Duodenal mucosa (tissue), 2 donors: Measurements from ENCODE around the gene OSMR.

ENCODE experiments used
- H3K27ac ChIP-seq: one replicate; pipeline ENCODE4 v1.7.0; 2013; ENCODE audit warnings: low read depth, low read length
- H3K27me3 ChIP-seq, 2 donors: one replicate each; pipeline ENCODE4 v1.7.0; 2013; ENCODE audit warnings: low read length in 2 of 2, control low read depth in 1 of 2; ENCODE audit not compliant: insufficient read depth in 2 of 2, control insufficient read depth in 1 of 2
- H3K36me3 ChIP-seq, 2 donors: one replicate each; pipeline ENCODE4 v1.7.0; 2013; ENCODE audit warnings: low read length in 2 of 2, control low read depth in 1 of 2; ENCODE audit not compliant: insufficient read depth in 2 of 2, control insufficient read depth in 1 of 2
- H3K4me1 ChIP-seq, 2 donors: one replicate each; pipeline ENCODE4 v1.7.0; 2013; ENCODE audit warnings: low read length in 2 of 2, control low read depth in 1 of 2; ENCODE audit not compliant: insufficient read depth in 2 of 2, control insufficient read depth in 1 of 2
- H3K4me3 ChIP-seq, 2 donors: one replicate each; pipeline ENCODE4 v1.7.0; 2013; ENCODE audit warnings: low read length in 2 of 2, low read depth in 1 of 2
- H3K9ac ChIP-seq, 2 donors: one replicate each; pipeline ENCODE4 v1.7.0; 2013; ENCODE audit warnings: low read length in 2 of 2, low read depth in 1 of 2
- H3K9me3 ChIP-seq, 2 donors: one replicate each; pipeline ENCODE4 v1.7.0; 2013; ENCODE audit warnings: low read length in 2 of 2, control low read depth in 1 of 2; ENCODE audit not compliant: control insufficient read depth in 1 of 2

The OSMR gene

DNA sequence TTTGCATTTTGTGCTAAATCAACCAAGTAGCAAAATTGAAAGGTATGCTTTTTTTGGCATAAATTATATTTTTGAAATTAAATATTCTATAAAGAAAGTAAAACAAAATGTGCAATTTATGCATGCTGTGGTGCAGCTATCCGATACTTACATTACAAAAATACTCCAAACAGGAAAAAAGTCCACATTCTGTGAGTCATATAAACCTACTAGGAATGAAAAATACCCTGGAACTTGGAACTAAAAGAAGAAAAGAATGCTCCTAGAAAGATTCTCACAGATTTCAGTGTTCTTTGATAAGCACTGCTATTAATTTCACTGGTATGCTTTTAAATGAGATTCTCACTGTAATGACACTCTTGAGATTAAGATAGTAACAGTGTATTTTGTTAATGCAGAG is 92.6 kb downstream of the OSMR start:
- Histone ChIP-seq H3K9me3 (no peaks in the 10 kb centered on the region), H3K4me1 (no peaks in the 10 kb centered on the region), H3K27me3 (no peaks in the 10 kb centered on the region), H3K27ac (no peak overlapping the region), H3K4me3 (no peak overlapping the region), H3K36me3 (peaks cover 18% of the 10 kb centered on the region in 2 donors), H3K9ac (no peak overlapping the region)

GRCh38 chr5:38938973-38939372 is 93.2 kb downstream of the OSMR start:
- Histone ChIP-seq H3K4me1 (no peaks in the 10 kb centered on the region), H3K9ac (no peak overlapping the region), H3K4me3 (no peak overlapping the region), H3K27me3 (no peaks in the 10 kb centered on the region), H3K27ac (no peak overlapping the region), H3K36me3 (peaks cover 17 to 18% of the 10 kb centered on the region in 2 donors), H3K9me3 (no peaks in the 10 kb centered on the region)

DNA sequence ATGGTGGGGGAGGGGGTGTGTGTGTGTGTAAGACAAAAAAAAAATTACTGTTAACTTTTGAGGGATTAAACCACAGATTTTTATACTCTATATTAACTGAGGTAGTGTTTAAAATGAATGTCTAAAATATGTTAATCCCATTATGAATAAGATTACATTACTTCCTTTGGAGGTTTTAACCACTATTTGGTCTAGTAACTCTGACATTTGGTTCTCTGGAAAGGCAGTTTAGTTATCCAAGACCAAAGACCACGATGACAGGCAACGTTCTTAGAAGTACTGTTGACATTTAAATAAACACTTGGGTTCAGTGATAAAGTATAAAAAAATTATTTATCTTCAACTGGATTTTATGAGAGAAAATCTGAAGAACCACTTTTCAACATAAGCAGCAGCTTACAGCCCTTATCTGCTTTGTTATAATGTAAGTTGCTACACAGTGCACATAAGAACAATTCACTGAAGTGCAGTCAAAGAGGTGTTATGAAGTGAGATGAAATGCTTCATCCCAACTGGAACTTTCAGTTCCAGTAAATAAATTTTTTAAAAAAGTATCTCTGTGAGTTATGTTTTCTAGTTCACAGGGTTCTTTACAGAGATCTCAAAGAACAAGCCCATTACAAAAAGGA is 94.5 kb downstream of the OSMR start:
- Histone ChIP-seq H3K4me3 (no peak overlapping the region), H3K27ac (no peak overlapping the region), H3K4me1 (no peaks in the 10 kb centered on the region), H3K27me3 (no peaks in the 10 kb centered on the region), H3K36me3 (peaks cover 29 to 31% of the 10 kb centered on the region in 2 donors), H3K9ac (no peak overlapping the region), H3K9me3 (no peaks in the 10 kb centered on the region)

DNA sequence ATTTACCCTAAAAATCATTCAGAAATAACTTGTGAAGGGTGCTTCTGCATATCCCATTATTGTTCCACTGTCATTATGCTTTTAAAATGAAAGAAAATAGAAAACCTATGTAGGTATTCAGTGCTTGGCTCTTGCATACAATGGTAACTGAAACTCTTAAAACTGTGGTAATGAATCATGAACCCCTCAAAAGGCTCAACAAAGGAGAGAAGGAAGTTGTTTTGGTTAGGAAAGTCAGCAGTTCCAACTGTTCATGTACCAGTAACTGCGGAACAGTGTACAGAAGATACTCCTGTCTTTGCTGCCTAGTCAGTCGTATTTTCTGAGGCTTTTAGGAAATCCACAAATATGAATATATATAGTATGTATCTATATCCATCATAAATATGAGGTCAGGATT is 96.1 kb downstream of the OSMR start:
- no peaks in the 10 kb centered on the region for H3K4me1 ChIP-seq
- no peaks in the 10 kb centered on the region for H3K9me3 ChIP-seq
- H3K27me3 ChIP-seq, result no peaks in the 10 kb centered on the region
- no peak overlapping the region for H3K9ac ChIP-seq
- H3K36me3 ChIP-seq, result peaks cover 28 to 42% of the 10 kb centered on the region in 2 donors
- no peak overlapping the region for H3K27ac ChIP-seq
- no peak overlapping the region for H3K4me3 ChIP-seq

DNA sequence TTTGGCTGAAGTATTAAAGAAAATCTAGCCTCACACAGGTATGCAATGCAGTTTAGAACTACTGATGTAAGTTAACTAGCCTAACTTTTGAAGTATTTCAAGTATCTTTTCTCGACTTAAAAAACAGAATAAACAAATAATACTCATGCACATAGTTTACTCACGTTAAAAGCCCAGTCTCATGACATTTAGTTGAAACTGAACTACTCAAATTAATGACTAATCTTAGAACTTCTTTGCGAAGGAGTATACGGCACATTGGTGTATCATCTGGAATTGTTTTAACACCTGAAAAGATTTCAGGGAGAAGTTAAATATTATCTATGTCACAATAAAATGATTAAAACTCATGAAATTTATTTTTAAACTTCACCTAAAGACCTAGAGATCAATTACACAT is 98.5 kb downstream of the OSMR start:
- no peak overlapping the region for H3K9ac ChIP-seq
- no peak overlapping the region for H3K27ac ChIP-seq
- H3K9me3 ChIP-seq, result no peaks in the 10 kb centered on the region
- H3K4me3 ChIP-seq, result no peak overlapping the region
- no peaks in the 10 kb centered on the region for H3K4me1 ChIP-seq
- H3K27me3 ChIP-seq, result no peaks in the 10 kb centered on the region
- H3K36me3 ChIP-seq, result peaks cover 29 to 52% of the 10 kb centered on the region in 2 donors

GRCh38 chr5:38948501-38948900 is 102.7 kb downstream of the OSMR start:
- Histone ChIP-seq H3K4me1 (no peaks in the 10 kb centered on the region), H3K36me3 (peaks cover 45 to 65% of the 10 kb centered on the region in 2 donors), H3K27ac (no peak overlapping the region), H3K9ac (no peak overlapping the region), H3K27me3 (no peaks in the 10 kb centered on the region), H3K4me3 (no peak overlapping the region), H3K9me3 (no peaks in the 10 kb centered on the region)

GRCh38 chr5:38953426-38954012 is 107.7 kb downstream of the OSMR start:
- no peak overlapping the region for H3K27ac ChIP-seq
- H3K36me3 ChIP-seq, result peaks cover 41 to 69% of the 10 kb centered on the region in 2 donors
- no peaks in the 10 kb centered on the region for H3K27me3 ChIP-seq
- no peaks in the 10 kb centered on the region for H3K9me3 ChIP-seq
- no peak overlapping the region for H3K4me3 ChIP-seq
- no peak overlapping the region for H3K9ac ChIP-seq
- H3K4me1 ChIP-seq, result no peaks in the 10 kb centered on the region

DNA sequence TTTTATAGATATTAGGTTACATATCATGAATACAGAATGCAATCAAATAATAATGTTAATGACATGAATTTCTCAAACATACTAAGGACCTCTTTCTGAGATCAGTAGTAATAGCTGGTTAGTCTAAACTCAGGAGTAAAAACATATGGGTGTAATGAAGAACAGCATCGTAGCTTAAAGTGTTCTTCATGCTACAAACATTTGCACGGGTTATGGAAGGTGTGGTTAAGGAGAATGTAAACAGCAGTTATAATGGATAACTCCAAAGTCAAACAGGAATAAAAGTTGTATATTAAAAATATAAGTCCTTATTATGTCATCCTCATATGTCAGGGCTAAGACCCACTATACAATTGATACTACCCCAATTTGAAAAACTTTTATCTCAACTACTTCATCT is 115.9 kb downstream of the OSMR start:
- H3K4me1 ChIP-seq, result no peaks in the 10 kb centered on the region
- H3K36me3 ChIP-seq, result peaks cover 13 to 49% of the 10 kb centered on the region in 2 donors
- H3K27ac ChIP-seq, result no peak overlapping the region
- no peaks in the 10 kb centered on the region for H3K27me3 ChIP-seq
- H3K9me3 ChIP-seq, result no peaks in the 10 kb centered on the region
- no peak overlapping the region for H3K9ac ChIP-seq
- no peak overlapping the region for H3K4me3 ChIP-seq

- Histone ChIP-seq H3K9me3 (no peaks in the 10 kb centered on the region), H3K9ac (no peak overlapping the region), H3K27me3 (no peaks in the 10 kb centered on the region), H3K4me1 (no peaks in the 10 kb centered on the region), H3K27ac (no peak overlapping the region), H3K36me3 (peaks cover 8 to 30% of the 10 kb centered on the region in 2 donors), H3K4me3 (no peak overlapping the region)
Observed at GRCh38 chr5:38968665-38969064, 122.9 kb downstream of the OSMR start.

GRCh38 chr5:38978036-38978435 is 132.2 kb downstream of the OSMR start:
- no peaks in the 10 kb centered on the region for H3K9me3 ChIP-seq
- no peak overlapping the region for H3K4me3 ChIP-seq
- H3K36me3 ChIP-seq, result peaks cover 0 to 3% of the 10 kb centered on the region in 2 donors
- no peaks in the 10 kb centered on the region for H3K27me3 ChIP-seq
- no peak overlapping the region for H3K27ac ChIP-seq
- no peaks in the 10 kb centered on the region for H3K4me1 ChIP-seq
- H3K9ac ChIP-seq, result no peak overlapping the region
